Spleen (tissue), 7 donors: Measurements from ENCODE around the gene TMEM220.
"Not testable (repeated sequence)": the region's sequence is repeated elsewhere in the genome, so short reads cannot be mapped to it uniquely, and the experiment has no call there.

ENCODE experiments used
- CTCF ChIP-seq, 11 experiments: fragments of 200-600 bp in 7 of 11; fragments of 450-650 bp in 4 of 11; sonication (generic) in 4 of 11; IDR thresholded peaks in 8 of 11; conservative IDR thresholded peaks in 3 of 11; 1 replicate in 7 of 11; 2 replicates in 4 of 11; pipeline versions ENCODE4 v1.4.0 to v1.8.0; 2016 to 2021; ENCODE audit warnings: antibody characterized with exemption in 11 of 11, inconsistent platforms in 4 of 11, mild to moderate bottlenecking in 1 of 11
- POLR2A ChIP-seq, 3 donors: fragments of 450-650 bp; IDR thresholded peaks; one replicate each; pipeline ENCODE4 v1.5.1; 2017; ENCODE audit warnings: antibody characterized with exemption in 3 of 3, mild to moderate bottlenecking in 1 of 3
- donor health status: DM: no; HTN: no; CAD: no; lungs with moderate emphysema.
- donor health status: DM: no; HTN: no; CAD: no.
- donor health status: DM: no; HTN: no; CAD: no.

DNA sequence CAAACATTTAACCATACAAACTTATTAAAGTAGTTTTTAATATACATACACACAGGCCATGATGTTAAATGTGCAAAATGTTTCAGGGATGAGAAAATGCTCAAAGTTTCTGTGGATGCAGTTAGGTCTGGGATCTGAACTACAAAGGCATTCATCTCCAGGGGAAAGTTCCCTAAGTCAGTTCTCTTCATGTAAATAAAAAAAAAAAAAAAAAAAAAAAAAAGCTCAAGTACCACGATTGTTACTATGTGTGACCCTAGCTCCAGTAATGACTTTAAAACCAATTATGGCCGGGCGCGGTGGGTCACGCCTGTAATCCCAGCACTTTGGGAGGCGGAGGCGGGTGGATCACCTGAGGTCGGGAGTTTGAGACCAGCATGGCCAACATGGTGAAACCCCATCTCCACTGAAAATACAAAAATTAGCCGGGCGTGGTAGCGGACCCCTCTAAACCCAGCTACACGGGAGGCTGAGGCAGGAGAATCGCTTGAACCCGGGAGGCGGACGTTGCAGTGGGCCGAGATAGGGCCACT lies 33.9 kb downstream of the TMEM220 start:
- not testable (repeated sequence) for TF ChIP-seq CTCF (IDR thresholded peaks at IDR 0.05 in 8 of 11, conservative IDR thresholded peaks at IDR 0.05 in 3 of 11); POLR2A (IDR thresholded peaks at IDR 0.05)
